Endothelial cell of umbilical vein (primary cell): ENCODE results near the gene TUBB1. TPM values are rescaled to one million over a fixed set of nuclear protein-coding genes. Genes with fewer than 3 reads are reported as not detected.

Experiments used
- BruUV-seq: library from RNA; stranded (reverse); fragments of 400-500 nt; replicated peaks from 2 replicates; lab custom pipeline; 2021; lab: Mats Ljungman, UMichigan
- CTCF ChIA-PET: fragments of 300-600, 350-600 bp; sonication (Branson Sonifier 250); formaldehyde crosslinking; loops from one replicate; lab custom pipeline; 2021; ENCODE audit warnings: antibody characterized with exemption, inconsistent platforms; lab: Charles Lee
- POLR2A ChIA-PET: fragments of 300-600, 350-600 bp; sonication (Branson Sonifier 250); formaldehyde crosslinking; loops from one replicate; lab custom pipeline; 2021; ENCODE audit warnings: antibody characterized with exemption, inconsistent platforms; lab: Charles Lee
- DNase-seq: peaks from one replicate; pipeline ENCODE4 v3.0.0-alpha.2; 2011; ENCODE audit warnings: low read depth, low spot score
- FAIRE-seq: peaks from 2 replicates; lab custom pipeline; 2011; peaks lifted over from hg19 to GRCh38; lab: Jason Lieb, UNC
- H2AFZ ChIP-seq: 2 replicates; pipeline ENCODE4 v1.6.0; 2012; ENCODE audit warnings: low read depth, low read length, control low read depth, inconsistent platforms
- H3K27ac ChIP-seq: 2 replicates; pipeline ENCODE4 v1.5.1; 2011; ENCODE audit warnings: low read depth, mild to moderate bottlenecking, control low read depth, low read length, moderate library complexity; ENCODE audit not compliant: insufficient read depth
- H3K27me3 ChIP-seq, 2 experiments: 2 replicates each; pipeline versions ENCODE4 v1.6.0 to v1.6.1; 2011; ENCODE audit warnings: low read length in 2 of 2, mixed read lengths in 1 of 2; ENCODE audit not compliant: control insufficient read depth in 2 of 2, insufficient read depth in 2 of 2
- H3K36me3 ChIP-seq, 2 experiments: 2 replicates in 1 of 2; 3 replicates in 1 of 2; pipeline ENCODE4 v1.5.1; 2011; ENCODE audit warnings: low read length in 2 of 2, mild to moderate bottlenecking in 1 of 2, moderate library complexity in 1 of 2; ENCODE audit not compliant: control insufficient read depth in 2 of 2, insufficient read depth in 2 of 2; ENCODE audit errors: extremely low read depth in 1 of 2
- H3K4me1 ChIP-seq: 3 replicates; pipeline ENCODE4 v1.5.1; 2011; ENCODE audit warnings: mild to moderate bottlenecking, low read length; ENCODE audit not compliant: control insufficient read depth, insufficient read depth; ENCODE audit errors: extremely low read depth
- H3K4me2 ChIP-seq: 2 replicates; pipeline ENCODE4 v1.6.1; 2011; ENCODE audit warnings: low read length, control low read depth, mixed read lengths; ENCODE audit not compliant: insufficient read depth
- H3K4me3 ChIP-seq, 3 experiments: fragments of 200-600 bp in 1 of 3; sonication (generic), shearing (Covaris generic) in 1 of 3; replicated peaks in 1 of 3; 2 replicates each; pipeline ENCODE4 v1.5.1; 2011 to 2016; ENCODE audit warnings: control low read depth in 3 of 3, low read length in 3 of 3, mild to moderate bottlenecking in 2 of 3, inconsistent platforms in 1 of 3, low read depth in 1 of 3, moderate library complexity in 1 of 3; ENCODE audit not compliant: insufficient read depth in 1 of 3
- H3K79me2 ChIP-seq: 2 replicates; pipeline ENCODE4 v1.6.0; 2012; ENCODE audit warnings: low read length, inconsistent platforms; ENCODE audit not compliant: control insufficient read depth, insufficient read depth
- H3K9ac ChIP-seq: replicated peaks from 2 replicates; pipeline ENCODE3; 2011; ENCODE audit warnings: low read length, control low read depth; ENCODE audit not compliant: insufficient read depth; ENCODE audit errors: extremely low read depth
- H3K9me1 ChIP-seq: replicated peaks from 3 replicates; pipeline ENCODE4 v1.6.0; 2011; ENCODE audit warnings: mild to moderate bottlenecking, low read length; ENCODE audit not compliant: control insufficient read depth, insufficient read depth; ENCODE audit errors: extremely low read depth
- H3K9me3 ChIP-seq: replicated peaks from 2 replicates; pipeline ENCODE4 v1.5.1; 2012; ENCODE audit warnings: low read length, inconsistent platforms; ENCODE audit not compliant: control insufficient read depth, insufficient read depth
- H4K20me1 ChIP-seq: replicated peaks from 2 replicates; pipeline ENCODE3; 2011; ENCODE audit warnings: mild to moderate bottlenecking, low read length; ENCODE audit not compliant: control insufficient read depth, insufficient read depth; ENCODE audit errors: extremely low read depth
- CTCF ChIP-seq, 2 donors: IDR thresholded peaks; 1 replicate in 1 of 2; 2 replicates in 1 of 2; pipeline ENCODE4 v1.5.1; 2011; ENCODE audit warnings: low read length in 2 of 2, mild to moderate bottlenecking in 2 of 2, moderate library complexity in 2 of 2, control low read depth in 1 of 2, inconsistent platforms in 1 of 2, low read depth in 1 of 2; ENCODE audit not compliant: insufficient read depth in 1 of 2; ENCODE audit errors: extremely low read depth in 1 of 2
- EZH2 ChIP-seq: IDR thresholded peaks from 2 replicates; pipeline ENCODE4 v1.6.1; 2012; ENCODE audit warnings: borderline replicate concordance, low read depth, mild to moderate bottlenecking, moderate library complexity, low read length, inconsistent platforms; ENCODE audit not compliant: severe bottlenecking
- FOS ChIP-seq: IDR thresholded peaks from 2 replicates; pipeline ENCODE4 v1.6.1; 2011; ENCODE audit warnings: mild to moderate bottlenecking, low read length, moderate library complexity, borderline replicate concordance; ENCODE audit not compliant: insufficient read depth
- GATA2 ChIP-seq: IDR thresholded peaks from 2 replicates; pipeline ENCODE4 v1.7.0; 2011; ENCODE audit warnings: low read depth, mild to moderate bottlenecking, moderate library complexity, mixed read lengths, low read length; ENCODE audit not compliant: insufficient read length, insufficient read depth
- JUN ChIP-seq: IDR thresholded peaks from 2 replicates; pipeline ENCODE4 v1.6.1; 2011; ENCODE audit warnings: borderline replicate concordance, low read depth; ENCODE audit not compliant: insufficient read length, insufficient read depth
- MAX ChIP-seq: IDR thresholded peaks from 2 replicates; pipeline ENCODE4 v1.6.1; 2011; ENCODE audit not compliant: insufficient read depth, insufficient read length
- MYC ChIP-seq: IDR thresholded peaks from one replicate; pipeline ENCODE4 v1.6.1; 2011; ENCODE audit warnings: mild to moderate bottlenecking, low read depth, low read length
- POLR2A ChIP-seq: IDR thresholded peaks from 2 replicates; pipeline ENCODE4 v1.6.1; 2012; ENCODE audit warnings: low read depth, mild to moderate bottlenecking, control low read depth, low read length
- POLR2AphosphoS5 ChIP-seq: IDR thresholded peaks from 2 replicates; pipeline ENCODE4 v1.6.1; 2012; ENCODE audit warnings: low read depth, mild to moderate bottlenecking, control low read depth, low read length, moderate library complexity; ENCODE audit not compliant: insufficient read depth
- dilution Hi-C: fragments of 300-500 bp; cut with MboI; formaldehyde crosslinking; loops from one replicate; pipeline ENCODE4 v1.15.0; 2019; ENCODE audit warnings: low sequenced_read_pairs; ENCODE audit not compliant: extremely low pct_ligation_motif_present
- intact Hi-C: fragments of 100-400 bp; cut with micrococcal nuclease; formaldehyde crosslinking; loops from one replicate; pipeline ENCODE4 v1.10.0; 2022
- polyA plus RNA-seq, 4 experiments: library from polyadenylated mRNA; depleted of rRNA in 3 of 4; stranded (reverse) in 3 of 4; unstranded in 1 of 4; fragments of >200 nt; gene quantifications; 2 replicates each; pipeline versions ENCODE4 v1.2.1 to v1.2.3, GENCODE V29; 2011 to 2012; ENCODE audit warnings: missing spikeins in 1 of 4
- total RNA-seq: library from RNA; stranded (reverse); gene quantifications from 2 replicates; pipeline ENCODE4 v1.2.3, GENCODE V29; 2021

TUBB1 gene
- total and polyA plus RNA-seq, 2 donors (not counting 3 experiments of a cell fraction or from before 2014, with no cell fraction given), result 0.04 TPM; not detected in 1

GRCh38 chr20:58986968-58987517 lies 32.2 kb upstream of the TUBB1 start:
- intact Hi-C loops (loop anchor here (10.0 kb wide), 1 partner anchor 238 kb away; no protein-coding TSS in a partner anchor), dilution Hi-C loops (no loop called here)
- Histone ChIP-seq H3K27me3 (no peaks in the 10 kb centered on the region), H3K4me2 (no peak overlapping the region), H3K9me3 (no peaks in the 10 kb centered on the region), H3K4me3 (no peak overlapping the region), H3K79me2 (peaks cover 40% of the 10 kb centered on the region), H3K4me1 (peaks cover 3% of the 10 kb centered on the region), H3K9me1 (no peaks in the 10 kb centered on the region), H4K20me1 (no peaks in the 10 kb centered on the region), H2AFZ (no peak overlapping the region), H3K36me3 (peaks cover 21 to 38% of the 10 kb centered on the region in 2 experiments), H3K9ac (no peak overlapping the region), H3K27ac (no peak overlapping the region)
- TF ChIP-seq CTCF (IDR thresholded peaks at IDR 0.05; ENCODE audit: extremely low read depth in 1 of 2, insufficient read depth in 1 of 2, low read depth in 1 of 2, low read length in 2 of 2) (no peak), EZH2 (no peak), FOS (no peak), JUN (no peak), POLR2AphosphoS5 (no peak), POLR2A (no peak), MYC (no peak), MAX (no peak), GATA2 (no peak)
- ChIA-PET CTCF (no interaction called here), POLR2A (no interaction called here)
- FAIRE-seq, result no peak
- no peak for DNase-seq
- no TSS peak for BruUV-seq
